ENCODE data around the gene BTBD19.

DNA sequence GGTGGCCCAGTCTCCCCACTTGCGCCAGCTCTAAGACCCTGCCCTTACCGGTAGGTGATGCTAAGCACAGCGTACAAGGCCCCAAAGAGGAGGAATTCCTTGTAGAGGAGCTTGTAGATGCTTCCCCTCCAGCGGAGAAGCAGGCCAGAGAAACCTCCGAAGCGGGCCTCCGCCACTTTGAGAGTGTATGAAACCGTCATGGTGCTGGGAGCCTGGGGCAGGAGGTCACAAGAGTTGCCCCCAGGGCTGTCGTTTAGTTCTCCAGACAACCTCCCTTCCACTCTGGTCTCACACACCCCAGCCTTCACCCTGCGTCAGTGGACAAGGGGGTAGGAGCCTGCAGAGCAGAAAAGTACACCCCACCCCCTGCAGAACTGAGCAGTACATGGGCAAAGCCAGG, 20.8 kb upstream of the BTBD19 start:
- no peak for TF ChIP-seq POLR2A (IDR thresholded peaks at IDR 0.05)
- TF ChIP-seq, protein P1, sequence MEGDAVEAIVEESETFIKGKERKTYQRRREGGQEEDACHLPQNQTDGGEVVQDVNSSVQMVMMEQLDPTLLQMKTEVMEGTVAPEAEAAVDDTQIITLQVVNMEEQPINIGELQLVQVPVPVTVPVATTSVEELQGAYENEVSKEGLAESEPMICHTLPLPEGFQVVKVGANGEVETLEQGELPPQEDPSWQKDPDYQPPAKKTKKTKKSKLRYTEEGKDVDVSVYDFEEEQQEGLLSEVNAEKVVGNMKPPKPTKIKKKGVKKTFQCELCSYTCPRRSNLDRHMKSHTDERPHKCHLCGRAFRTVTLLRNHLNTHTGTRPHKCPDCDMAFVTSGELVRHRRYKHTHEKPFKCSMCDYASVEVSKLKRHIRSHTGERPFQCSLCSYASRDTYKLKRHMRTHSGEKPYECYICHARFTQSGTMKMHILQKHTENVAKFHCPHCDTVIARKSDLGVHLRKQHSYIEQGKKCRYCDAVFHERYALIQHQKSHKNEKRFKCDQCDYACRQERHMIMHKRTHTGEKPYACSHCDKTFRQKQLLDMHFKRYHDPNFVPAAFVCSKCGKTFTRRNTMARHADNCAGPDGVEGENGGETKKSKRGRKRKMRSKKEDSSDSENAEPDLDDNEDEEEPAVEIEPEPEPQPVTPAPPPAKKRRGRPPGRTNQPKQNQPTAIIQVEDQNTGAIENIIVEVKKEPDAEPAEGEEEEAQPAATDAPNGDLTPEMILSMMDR (IDR thresholded peaks at IDR 0.05) = no peak
